Uterus (tissue), 2 donors: ENCODE data around the gene CHAD.

Experiments used
- POLR2A ChIP-seq, 2 donors: fragments of 450-650 bp; IDR thresholded peaks; one replicate each; pipeline ENCODE4 v1.6.1; 2016; ENCODE audit warnings: antibody characterized with exemption in 2 of 2, mild to moderate bottlenecking in 1 of 2, moderate library complexity in 1 of 2
- TF ChIP-seq, protein P1 (sequence below), 4 experiments: fragments of 200-600 bp in 2 of 4; fragments of 450-650 bp in 2 of 4; sonication (generic) in 2 of 4; IDR thresholded peaks; one replicate each; pipeline ENCODE4 v1.5.1; 2016 to 2019; ENCODE audit warnings: antibody characterized with exemption in 4 of 4, mild to moderate bottlenecking in 2 of 4, moderate library complexity in 1 of 4

DNA sequence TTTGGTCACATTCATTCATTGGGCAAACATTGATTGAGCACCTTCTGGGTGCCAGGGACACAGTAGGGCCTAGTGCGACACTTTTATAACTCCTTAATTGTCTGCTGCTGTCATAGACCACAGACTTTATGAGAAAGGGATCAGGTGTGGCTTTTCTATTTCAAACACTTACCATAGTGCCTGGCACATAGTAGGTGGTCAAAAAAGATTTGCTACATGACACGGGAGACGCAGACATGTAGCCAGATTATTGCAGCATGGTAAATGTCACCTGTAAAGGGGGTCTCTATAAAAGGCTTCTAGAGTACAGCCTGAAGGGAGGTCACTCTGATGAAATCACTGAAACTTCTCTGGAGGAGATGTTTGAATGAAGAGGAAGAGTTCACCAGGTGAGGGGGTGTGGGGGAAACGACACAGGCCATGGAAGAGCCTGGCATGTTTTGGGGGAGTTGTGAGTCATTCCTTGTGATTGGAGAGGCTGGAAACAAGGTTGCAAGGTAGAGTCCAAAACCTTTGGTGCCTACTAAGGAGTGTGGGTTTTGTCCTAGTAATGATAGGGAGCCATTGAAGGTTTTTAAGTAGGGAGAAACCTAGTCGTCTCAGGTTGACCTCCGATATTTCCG is 11.6 kb upstream of the CHAD start:
- TF ChIP-seq, protein P1, sequence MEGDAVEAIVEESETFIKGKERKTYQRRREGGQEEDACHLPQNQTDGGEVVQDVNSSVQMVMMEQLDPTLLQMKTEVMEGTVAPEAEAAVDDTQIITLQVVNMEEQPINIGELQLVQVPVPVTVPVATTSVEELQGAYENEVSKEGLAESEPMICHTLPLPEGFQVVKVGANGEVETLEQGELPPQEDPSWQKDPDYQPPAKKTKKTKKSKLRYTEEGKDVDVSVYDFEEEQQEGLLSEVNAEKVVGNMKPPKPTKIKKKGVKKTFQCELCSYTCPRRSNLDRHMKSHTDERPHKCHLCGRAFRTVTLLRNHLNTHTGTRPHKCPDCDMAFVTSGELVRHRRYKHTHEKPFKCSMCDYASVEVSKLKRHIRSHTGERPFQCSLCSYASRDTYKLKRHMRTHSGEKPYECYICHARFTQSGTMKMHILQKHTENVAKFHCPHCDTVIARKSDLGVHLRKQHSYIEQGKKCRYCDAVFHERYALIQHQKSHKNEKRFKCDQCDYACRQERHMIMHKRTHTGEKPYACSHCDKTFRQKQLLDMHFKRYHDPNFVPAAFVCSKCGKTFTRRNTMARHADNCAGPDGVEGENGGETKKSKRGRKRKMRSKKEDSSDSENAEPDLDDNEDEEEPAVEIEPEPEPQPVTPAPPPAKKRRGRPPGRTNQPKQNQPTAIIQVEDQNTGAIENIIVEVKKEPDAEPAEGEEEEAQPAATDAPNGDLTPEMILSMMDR (IDR thresholded peaks at IDR 0.05), result no peak
- TF ChIP-seq POLR2A (IDR thresholded peaks at IDR 0.05), result no peak
